8988T (cell line): Measurements from ENCODE around the gene MYG1.
A peak's percentile ranks its signal among the peaks of the same experiment; 100 is the strongest.
"Not testable (repeated sequence)": the region's sequence is repeated elsewhere in the genome, so short reads cannot be mapped to it uniquely, and the experiment has no call there.

Experiments used
- DNase-seq: peaks from one replicate; pipeline ENCODE4 v3.0.0; 2011

MYG1 gene

GRCh38 chr12:53287741-53288216 lies 11.7 kb upstream of the MYG1 start:
- DNase-seq: peak; percentile 64

GRCh38 chr12:53288322-53288721 lies 11.2 kb upstream of the MYG1 start:
- no peak for DNase-seq

GRCh38 chr12:53289891-53290290 lies 9.6 kb upstream of the MYG1 start:
- DNase-seq: no peak

GRCh38 chr12:53290661-53291060 lies 8.8 kb upstream of the MYG1 start:
- DNase-seq: no peak

GRCh38 chr12:53292426-53292825 lies 7.1 kb upstream of the MYG1 start:
- DNase-seq: no peak

GRCh38 chr12:53295070-53295890 lies 4.2 kb upstream of the MYG1 start, which contains the start of gene PFDN5:
Gene PFDN5 (plus strand): TSS chr12:53295542. CDS start chr12:53295568, 26 bp downstream.
- DNase-seq: peak; percentile 81

GRCh38 chr12:53295891-53296219 lies 3.6 kb upstream of the MYG1 start:
- DNase-seq: no peak

- DNase-seq: not testable (repeated sequence)
Measured at GRCh38 chr12:53297106-53297505, 2.4 kb upstream of the MYG1 start.

GRCh38 chr12:53298164-53298563 lies 1.3 kb upstream of the MYG1 start:
- DNase-seq: no peak

GRCh38 chr12:53299101-53299453 lies 418 bp upstream of the MYG1 start:
- DNase-seq: no peak

GRCh38 chr12:53300187-53300586 lies 692 bp downstream of the MYG1 start:
- no peak for DNase-seq

GRCh38 chr12:53302903-53303302 lies 3.4 kb downstream of the MYG1 start:
- no peak for DNase-seq

GRCh38 chr12:53306826-53307225 lies 7.3 kb downstream of the MYG1 start:
- DNase-seq: no peak

- DNase-seq: no peak
Measured at GRCh38 chr12:53308276-53308675, 8.8 kb downstream of the MYG1 start.

GRCh38 chr12:53313996-53314395 lies 14.5 kb downstream of the MYG1 start:
- no peak for DNase-seq

GRCh38 chr12:53320352-53321195 lies 21.1 kb downstream of the MYG1 start:
- no peak for DNase-seq

GRCh38 chr12:53324113-53324778 lies 24.8 kb downstream of the MYG1 start:
- DNase-seq: no peak

GRCh38 chr12:53324779-53325510 lies 25.4 kb downstream of the MYG1 start:
- peak; percentile 99 for DNase-seq

GRCh38 chr12:53325511-53326061 lies 26.1 kb downstream of the MYG1 start:
- DNase-seq: no peak

GRCh38 chr12:53326460-53327185 lies 27.1 kb downstream of the MYG1 start:
- DNase-seq: no peak

- DNase-seq: peak; percentile 52
Measured at GRCh38 chr12:53327435-53328042, 28.0 kb downstream of the MYG1 start.
